GM08714 (cell line): Measurements from ENCODE around the gene UQCRFS1.

Experiments
- H3K4me3 ChIP-seq: fragments of 200-500 bp; sonication (Bioruptor generic); 2 replicates; pipeline ENCODE4 v1.5.1; 2014; ENCODE audit warnings: mild to moderate bottlenecking, low read length, inconsistent platforms
- ZNF274 ChIP-seq: IDR thresholded peaks from 2 replicates; pipeline ENCODE4 v1.6.1; 2012; ENCODE audit warnings: mild to moderate bottlenecking, low read depth, low read length

The UQCRFS1 gene

DNA sequence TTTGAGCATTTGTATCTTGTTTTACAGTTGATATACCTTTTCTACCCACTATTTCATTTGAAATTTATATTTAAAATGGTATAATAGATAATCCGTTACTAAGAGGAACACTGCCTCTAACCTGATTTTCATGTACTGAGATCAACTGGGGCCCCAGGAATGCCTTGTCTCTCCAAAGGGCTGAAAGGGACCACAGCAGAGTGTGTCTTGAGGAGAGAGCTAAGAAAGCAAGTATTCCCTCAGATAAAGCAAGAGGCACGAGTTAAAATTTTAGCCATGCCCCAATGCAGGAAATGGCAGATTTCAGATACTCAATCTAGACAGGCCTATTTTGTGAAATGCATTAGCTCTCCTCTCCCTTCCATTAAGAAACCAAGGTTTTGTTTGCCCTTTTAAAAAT lies 10.7 kb downstream of the UQCRFS1 start:
- TF ChIP-seq ZNF274, result no peak
- H3K4me3 ChIP-seq, result no peak overlapping the region

DNA sequence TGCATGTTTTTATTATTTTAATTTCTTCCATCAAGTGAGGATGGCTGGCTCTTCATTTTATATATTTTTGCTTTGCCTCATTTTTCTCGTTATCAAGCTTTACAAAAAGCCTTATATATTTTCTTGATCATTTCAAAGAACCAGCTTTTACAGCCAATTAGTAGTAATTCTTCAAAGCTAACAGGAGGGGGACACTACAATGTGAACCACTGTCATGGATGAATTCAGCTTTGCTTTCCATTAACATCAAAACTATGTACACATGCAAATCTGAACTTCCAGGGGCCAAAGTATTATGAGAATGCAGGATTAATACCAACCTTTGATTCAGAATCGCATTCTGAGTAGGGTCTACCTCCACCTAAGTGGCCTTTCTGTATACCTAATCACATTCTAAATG lies 11.1 kb downstream of the UQCRFS1 start:
- H3K4me3 ChIP-seq, result no peak overlapping the region
- TF ChIP-seq ZNF274, result no peak

DNA sequence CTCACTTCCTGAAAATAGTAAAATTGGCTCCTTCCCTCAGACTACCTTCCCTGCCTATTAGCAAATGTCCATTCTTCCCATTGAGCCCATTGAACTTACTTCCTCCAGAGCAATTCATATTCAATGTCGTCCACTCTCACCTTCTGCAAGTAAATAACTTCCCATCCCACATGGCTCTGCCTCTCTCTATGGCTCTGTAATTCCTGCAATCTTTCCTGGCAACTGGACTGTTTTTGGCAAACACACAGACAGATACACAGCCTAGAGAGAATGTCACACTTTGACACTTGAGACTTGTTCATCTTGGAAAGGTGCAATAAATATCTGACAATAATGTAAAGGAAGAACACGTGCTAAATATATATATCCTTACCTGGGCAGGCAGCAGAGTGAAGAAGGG lies 18.3 kb downstream of the UQCRFS1 start:
- no peak overlapping the region for H3K4me3 ChIP-seq
- no peak for TF ChIP-seq ZNF274

DNA sequence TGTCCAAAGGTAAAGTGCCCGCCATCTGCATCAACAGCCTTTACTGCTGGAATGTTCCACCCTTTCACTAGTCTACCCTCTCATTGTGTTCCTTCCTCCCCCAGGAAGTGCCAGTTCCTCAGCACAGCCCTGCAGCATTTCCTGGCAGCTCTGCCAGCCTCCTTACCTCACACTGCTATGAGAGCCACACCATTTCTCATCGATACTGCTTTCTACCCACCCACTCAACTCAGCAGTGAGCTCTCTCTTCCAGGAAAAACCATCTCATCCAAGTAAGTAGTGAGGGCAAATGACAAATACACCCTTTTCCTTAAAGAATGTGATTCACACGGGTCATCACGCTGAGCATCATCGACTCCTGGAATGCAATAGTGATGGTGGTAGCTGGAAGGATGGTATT lies 19.8 kb downstream of the UQCRFS1 start:
- no peak for TF ChIP-seq ZNF274
- no peak overlapping the region for H3K4me3 ChIP-seq

DNA sequence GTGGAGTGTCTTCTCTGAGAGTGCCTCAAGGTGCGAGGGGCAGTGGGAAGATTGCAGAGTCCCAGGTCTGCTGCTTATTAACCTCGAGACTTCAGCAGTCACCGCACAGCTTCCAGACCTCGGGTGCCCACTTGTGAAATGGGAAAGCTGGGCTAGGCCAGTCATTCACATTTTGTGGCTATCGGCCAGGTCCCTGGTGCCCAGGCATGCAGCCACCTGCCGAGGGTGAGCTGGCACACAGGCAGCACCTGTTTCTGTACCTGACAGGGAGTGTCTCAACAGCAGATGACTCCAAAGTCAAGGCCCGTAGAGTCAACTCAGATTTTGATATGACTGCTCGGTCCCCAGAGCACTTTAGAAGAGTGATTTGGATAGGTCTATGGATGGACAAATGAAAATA lies 21.9 kb downstream of the UQCRFS1 start:
- no peak for TF ChIP-seq ZNF274
- no peak overlapping the region for H3K4me3 ChIP-seq

DNA sequence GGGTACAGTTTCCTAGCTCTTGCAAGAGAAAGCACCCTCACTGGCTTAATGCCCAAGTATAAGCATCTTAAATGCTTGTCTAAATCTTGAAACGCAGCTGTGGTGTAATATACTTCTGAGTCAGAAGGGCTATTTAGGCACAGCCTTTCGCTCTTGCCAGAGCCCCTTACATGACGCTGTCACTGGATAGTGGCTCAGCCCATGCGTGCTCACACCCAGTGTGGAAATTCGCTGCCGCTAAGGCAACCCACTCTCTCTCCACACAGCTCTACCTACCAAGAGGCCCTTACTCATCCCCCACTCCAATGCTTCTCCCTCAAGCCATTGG lies 24.0 kb downstream of the UQCRFS1 start:
- H3K4me3 ChIP-seq, result no peak overlapping the region
- TF ChIP-seq ZNF274, result no peak

DNA sequence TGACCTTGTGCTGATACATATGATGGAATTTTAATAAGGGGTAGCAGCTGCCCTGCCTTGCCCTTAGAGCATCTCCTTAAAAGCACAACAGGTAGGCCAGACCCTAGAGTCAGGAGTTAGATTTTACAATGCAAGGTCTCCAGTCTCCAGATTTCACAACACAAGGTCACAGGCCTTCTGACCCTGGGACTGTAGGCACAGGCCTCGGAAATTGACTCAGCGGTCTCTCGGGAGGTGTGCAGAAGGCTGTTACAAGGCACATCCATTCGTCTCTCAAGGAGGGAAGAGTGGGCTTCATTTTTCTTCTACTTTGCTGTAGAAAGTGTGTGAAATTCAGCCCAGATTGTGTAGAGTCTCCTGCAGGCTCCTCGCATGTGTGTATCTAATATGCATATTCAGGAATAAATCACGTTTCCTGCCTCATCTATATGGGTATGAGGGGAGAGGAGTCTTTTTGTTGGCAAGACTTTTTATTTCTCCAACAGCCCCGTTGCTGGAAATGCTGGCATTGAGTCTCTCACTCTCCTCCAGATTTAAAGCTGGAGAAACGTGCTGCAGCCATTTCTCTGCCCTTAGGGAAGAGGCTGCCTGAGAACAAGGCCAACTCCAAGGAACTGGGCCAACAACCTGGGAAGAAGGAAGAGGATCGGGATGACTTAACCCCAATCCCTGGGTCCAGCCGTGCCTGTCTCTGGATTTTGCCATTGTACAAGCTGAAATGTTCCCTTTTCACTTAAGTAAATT lies 24.5 kb downstream of the UQCRFS1 start:
- TF ChIP-seq ZNF274, result no peak
- H3K4me3 ChIP-seq, result no peak overlapping the region

DNA sequence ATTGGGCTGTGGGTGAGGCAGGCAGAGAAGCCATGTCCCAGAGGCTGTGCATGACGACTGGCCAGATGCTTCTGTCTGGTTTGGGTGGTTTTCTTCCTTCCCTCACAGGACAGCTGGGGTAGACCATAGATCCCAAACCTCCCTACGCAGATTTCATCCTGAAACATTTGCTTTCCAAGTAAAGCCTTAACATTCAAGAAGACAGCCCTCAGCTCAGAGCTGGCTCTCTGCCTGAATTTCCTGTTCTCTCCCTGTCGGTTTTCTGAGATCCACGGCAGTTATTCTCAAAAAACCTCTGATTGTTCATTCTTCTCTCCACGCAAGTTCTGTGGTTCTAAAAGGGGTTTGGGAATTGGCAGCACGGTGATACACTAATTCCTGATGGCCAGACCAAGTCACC lies 25.3 kb downstream of the UQCRFS1 start:
- H3K4me3 ChIP-seq, result no peak overlapping the region
- TF ChIP-seq ZNF274, result no peak

DNA sequence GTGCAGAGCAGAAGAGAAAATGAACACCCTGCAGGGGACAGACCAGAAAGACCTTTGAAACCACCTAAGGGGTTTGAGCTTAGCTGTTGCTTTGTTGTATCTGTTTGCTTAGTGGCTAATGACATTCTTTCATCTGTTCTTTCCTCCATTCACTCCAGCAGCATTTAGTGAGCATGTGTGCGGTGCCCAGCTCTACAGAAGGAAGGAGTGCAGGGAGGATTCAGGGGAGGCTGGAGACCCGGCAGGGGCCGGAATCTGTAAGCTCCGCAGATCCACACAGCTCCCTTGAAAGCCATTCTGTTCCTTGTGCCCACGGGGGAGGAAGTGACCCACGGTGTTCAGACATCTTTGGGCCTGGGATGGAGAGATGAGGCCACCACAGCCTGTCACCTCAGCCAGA lies 27.5 kb downstream of the UQCRFS1 start:
- no peak overlapping the region for H3K4me3 ChIP-seq
- TF ChIP-seq ZNF274, result no peak

DNA sequence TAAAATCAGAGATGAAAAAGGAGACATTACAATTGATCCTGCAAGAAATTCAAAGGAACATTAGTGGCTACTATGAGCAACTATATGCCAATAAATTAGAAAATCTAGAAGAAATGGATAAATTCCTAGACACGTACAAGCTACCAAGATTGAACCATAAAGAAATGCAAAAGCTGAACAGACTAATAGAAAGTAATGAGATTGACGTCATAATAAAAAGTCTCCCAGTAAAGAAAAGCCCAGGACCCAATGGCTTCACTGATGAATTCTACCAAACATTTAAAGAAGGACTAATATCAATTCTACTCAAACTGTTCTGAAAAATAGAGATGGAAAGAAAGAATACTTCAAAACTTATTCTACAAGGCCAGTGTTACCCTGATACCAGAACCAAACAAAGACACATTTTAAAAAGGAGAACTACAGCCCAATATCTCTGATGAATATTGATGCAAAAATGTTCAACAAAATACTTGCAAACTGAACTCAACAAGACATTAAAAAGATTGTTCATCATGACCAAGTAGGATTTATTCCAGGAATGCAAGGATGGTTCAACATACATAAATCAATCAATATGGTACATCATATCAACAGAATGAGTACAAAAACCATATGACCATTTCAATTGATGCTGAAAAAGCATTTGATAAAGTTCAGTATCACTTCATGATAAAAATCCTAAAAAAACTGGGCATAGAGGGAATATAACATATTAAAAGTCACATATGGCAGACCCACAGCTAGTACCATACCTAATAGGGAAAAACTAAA lies 35.8 kb downstream of the UQCRFS1 start:
- no peak for TF ChIP-seq ZNF274

DNA sequence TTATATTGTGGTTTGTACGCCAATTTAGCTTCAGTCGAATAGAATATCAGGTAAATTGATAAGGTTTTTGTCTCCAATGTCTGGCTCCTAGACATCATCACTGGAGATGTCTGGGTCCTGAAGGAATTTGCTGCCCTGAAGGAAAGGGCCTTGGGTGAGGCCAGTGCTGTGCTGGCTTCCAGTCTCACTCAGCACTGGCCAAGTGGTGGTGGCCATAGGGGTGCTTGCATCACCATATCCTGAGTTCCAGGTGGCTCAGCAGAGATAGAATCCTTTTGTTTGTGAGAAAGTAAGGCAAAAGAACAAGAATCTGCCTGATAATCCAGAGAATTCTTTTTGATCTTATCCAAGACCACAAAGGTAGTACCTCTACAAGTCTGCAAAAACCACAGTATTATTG lies 39.1 kb downstream of the UQCRFS1 start:
- no peak overlapping the region for H3K4me3 ChIP-seq
- no peak for TF ChIP-seq ZNF274

More for the DNA sequence above, 35.8 kb downstream of the UQCRFS1 start:
- H3K4me3 ChIP-seq, result no peak overlapping the region

DNA sequence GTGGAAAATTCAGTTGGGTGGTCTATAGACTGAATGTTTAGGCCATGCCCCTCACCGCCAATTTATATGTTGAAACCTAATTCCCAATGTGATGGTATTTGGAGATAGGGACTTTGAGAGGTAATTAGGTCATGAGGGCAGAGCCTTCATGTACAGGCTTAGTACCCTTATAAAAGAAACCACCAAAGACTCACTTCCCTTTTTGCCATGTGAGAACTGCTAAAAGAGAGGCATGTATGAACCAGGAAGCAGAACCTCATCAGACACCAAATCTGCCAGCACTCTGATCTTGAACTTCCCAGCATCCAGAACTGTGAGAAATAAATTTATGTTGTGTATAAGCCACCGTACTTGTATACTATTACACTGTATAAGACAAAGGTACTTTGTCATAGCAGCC lies 40.6 kb downstream of the UQCRFS1 start:
- no peak overlapping the region for H3K4me3 ChIP-seq
- TF ChIP-seq ZNF274, result no peak

DNA sequence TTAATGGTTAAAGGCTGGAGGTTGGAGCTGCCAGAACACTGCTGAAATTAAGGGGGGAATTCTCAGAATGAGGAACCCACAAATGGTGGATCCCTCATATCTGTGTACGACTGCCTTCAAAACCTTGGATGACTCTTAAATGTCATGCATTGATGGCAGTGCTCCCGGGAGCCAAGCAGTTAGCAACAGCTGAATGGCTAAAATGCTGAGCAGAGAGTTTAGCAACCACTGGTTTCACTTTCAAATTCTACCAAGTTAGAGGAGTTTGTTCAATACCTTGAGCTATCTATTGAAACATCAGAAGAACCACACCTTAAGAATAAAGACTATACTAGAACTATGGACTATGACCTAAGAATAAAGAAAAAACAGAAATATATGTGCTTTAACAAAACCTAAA lies 41.4 kb downstream of the UQCRFS1 start:
- no peak for TF ChIP-seq ZNF274
- no peak overlapping the region for H3K4me3 ChIP-seq

DNA sequence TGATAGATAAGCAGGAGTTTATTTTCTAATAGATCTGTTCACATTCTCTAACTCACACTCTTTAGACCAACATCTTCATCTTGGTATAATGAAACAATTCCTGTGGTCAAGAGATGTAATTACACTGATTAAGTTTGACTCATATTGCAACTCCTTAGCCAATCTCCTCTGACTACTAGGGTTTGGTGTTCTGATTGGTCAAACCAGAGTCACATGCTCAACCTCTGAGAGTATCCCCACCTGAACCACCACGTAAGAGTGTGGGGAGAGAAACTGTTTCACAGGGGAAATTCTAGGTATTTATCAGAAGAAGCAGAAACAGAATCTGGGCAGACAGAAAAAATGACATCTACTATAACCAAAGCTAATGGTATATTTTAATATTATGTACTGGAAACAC lies 42.4 kb downstream of the UQCRFS1 start:
- H3K4me3 ChIP-seq, result no peak overlapping the region
- no peak for TF ChIP-seq ZNF274

DNA sequence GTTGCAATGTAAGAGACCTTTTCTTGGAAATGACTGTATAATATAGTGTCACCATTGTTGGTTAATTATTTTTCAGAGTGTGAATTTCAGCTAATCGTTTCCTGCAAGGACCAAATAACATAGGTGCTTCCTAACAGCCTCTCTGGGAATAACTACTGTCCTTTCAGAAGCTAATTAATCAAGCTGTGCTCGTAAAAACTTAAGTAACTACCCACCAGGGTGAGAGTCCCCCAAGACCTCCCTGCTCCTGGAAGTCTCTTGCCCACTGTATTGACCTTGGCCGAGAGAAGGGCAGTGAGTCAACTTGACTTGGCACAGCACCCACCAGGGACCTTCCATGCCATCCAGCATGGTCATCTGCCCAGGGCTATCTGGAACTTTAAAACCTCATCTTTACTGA lies 50.3 kb downstream of the UQCRFS1 start:
- TF ChIP-seq ZNF274, result no peak

More for the DNA sequence above, 50.3 kb downstream of the UQCRFS1 start:
- H3K4me3 ChIP-seq, result no peak overlapping the region
